ENCODE data around the gene PIH1D2. TPM values are rescaled to one million over a fixed set of nuclear protein-coding genes. Genes with fewer than 3 reads are reported as not detected.

PIH1D2 gene
- 0.51 and 0.98 TPM in 2 replicates for total RNA-seq

DNA sequence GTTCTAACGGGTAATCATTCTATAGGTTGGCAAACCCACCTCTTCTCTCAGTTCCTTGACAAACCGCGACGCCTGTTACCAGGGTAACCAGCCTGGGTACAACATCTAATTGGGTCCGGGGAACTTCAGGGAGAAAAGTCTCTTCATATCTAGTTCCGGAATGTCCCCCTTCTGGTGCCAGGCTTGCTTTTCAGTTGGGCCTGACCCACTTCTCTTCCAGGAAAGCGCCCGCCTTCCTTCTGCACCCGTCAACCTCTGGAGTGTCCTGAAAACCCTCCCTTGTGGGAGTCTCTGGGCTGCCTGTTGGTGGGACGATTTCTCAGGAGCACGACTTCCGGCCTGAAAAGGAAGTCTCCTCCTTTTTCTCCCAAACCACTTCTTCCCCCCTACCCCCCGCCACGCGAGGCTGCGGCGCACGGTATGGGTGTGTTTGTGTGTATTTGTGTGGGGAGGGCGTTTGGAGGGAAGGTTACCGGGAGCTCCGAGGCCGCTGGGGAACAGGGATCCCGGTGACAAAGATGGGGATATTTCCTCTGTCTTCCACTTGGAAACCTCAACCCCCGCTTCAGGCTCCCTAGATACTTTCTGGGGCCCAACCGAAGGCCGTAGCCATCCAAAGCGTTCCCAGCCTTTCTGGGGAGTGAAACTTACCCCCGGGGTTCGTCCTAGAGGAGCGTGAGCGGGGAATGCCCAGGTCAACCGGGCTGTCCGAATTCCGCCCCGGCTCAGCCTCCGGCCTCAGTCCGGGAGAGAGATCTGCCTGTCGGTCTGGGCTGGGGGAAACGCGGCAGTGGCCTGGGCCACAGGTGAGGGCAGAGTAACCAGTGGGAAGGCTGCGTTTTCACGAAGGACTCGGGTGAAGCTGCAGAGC lies at the start of gene PIH1D2, which contains the start of gene NKAPD1:
PIH1D2 (minus strand) TSS at position 77 of the 871 bp plus-strand sequence. CDS start 843 bp downstream, outside the sequence.
NKAPD1 (plus strand) TSS at position 359 of the 871 bp plus-strand sequence. CDS start 1,276 bp downstream, outside the sequence.

DNA sequence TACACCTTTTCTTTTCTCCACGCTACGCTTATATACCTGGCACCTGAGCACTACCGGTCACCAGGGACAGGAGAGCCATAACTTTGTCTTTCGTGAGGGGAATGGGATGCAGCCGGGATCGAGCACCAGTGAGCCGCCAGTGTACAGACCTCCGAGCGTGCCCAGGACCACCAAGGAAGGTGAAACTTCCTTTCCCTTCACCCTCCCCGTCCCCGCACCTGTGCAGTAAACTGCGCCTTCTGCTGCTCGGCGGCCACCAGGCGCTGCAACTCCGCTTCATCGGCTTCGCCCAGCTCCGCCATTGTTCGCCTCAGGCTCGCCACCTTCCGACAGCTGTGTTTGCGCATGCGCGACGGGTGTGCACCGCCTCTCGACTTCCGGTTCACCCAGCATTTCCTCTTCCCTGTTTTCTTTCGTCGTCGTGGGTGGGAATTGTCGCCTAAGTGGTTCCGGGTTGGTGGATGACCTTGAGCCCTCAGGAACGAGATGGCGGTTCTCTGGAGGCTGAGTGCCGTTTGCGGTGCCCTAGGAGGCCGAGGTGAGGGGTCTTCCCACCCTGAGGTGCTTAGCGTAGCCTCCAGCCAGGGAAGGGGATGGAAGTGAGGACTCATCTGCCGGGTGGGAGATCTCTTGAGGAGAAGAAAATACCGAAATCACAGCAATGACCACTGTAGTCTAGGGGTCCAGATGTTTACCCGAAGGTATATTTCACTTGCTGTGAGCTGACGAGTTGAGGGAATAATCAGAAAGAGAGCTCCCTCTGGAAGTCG lies 12.8 kb upstream of the PIH1D2 start, which contains the start of the genes SDHD and TIMM8B:
SDHD (plus strand) TSS at position 452 of the 770 bp plus-strand sequence; CDS start at position 487, 35 bp downstream.
TIMM8B (minus strand) TSS at position 335 of the 770 bp plus-strand sequence; CDS start at position 302, 33 bp downstream.

GRCh38 chr11:112024773-112025678 lies 48.8 kb downstream of the PIH1D2 start, which contains the start of gene DLAT:
DLAT (plus strand) TSS chr11:112025408; CDS start chr11:112025473, 65 bp downstream.

Other genes starting within 250 kb of the PIH1D2 start
- 23.7 and 26.6 TPM in 2 replicates for gene ALG9, start 202.4 kb downstream of the PIH1D2 start, total RNA-seq
- 3.0 and 3.1 TPM in 2 replicates for gene FDXACB1, start 194.9 kb downstream of the PIH1D2 start, total RNA-seq
- 20.4 and 41.7 TPM in 2 replicates for gene CFAP68, start 194.5 kb downstream of the PIH1D2 start, total RNA-seq
- 12.7 and 45.5 TPM in 2 replicates for gene CRYAB, start 162.2 kb downstream of the PIH1D2 start, total RNA-seq
- 0.33 and 1.0 TPM in 2 replicates for gene HSPB2, start 161.3 kb downstream of the PIH1D2 start, total RNA-seq
- gene C11orf52, start 155.1 kb downstream of the PIH1D2 start, total RNA-seq: 1.6 and 5.2 TPM in 2 replicates
- 13.4 and 20.9 TPM in 2 replicates for gene DIXDC1, start 136.7 kb downstream of the PIH1D2 start, total RNA-seq
- gene DLAT, start 48.6 kb downstream of the PIH1D2 start, total RNA-seq: 25.1 and 46.8 TPM in 2 replicates
- 6.8 and 10.5 TPM in 2 replicates for gene NKAPD1, start 282 bp upstream of the PIH1D2 start, total RNA-seq
- gene TIMM8B, start 12.7 kb upstream of the PIH1D2 start, total RNA-seq: 58.6 and 70.9 TPM in 2 replicates
- gene SDHD, start 12.9 kb upstream of the PIH1D2 start, total RNA-seq: 96.5 and 112 TPM in 2 replicates
- gene IL18, start 90.1 kb upstream of the PIH1D2 start, total RNA-seq: 19.9 and 54.5 TPM in 2 replicates
- gene TEX12, start 93.4 kb upstream of the PIH1D2 start, total RNA-seq: 0.25 TPM in 1 of 2 replicates, not detected in the other
- gene BCO2, start 101.5 kb upstream of the PIH1D2 start, total RNA-seq: 1.8 and 2.1 TPM in 2 replicates
- 19.5 and 23.3 TPM in 2 replicates for gene PTS, start 152.4 kb upstream of the PIH1D2 start, total RNA-seq
- not detected in 2 replicates for gene PLET1, start 186.8 kb upstream of the PIH1D2 start, total RNA-seq

Measured in mesangial cell (primary cell).